GM12878 (cell line): Measurements from ENCODE around the gene FICD. TPM values are rescaled to one million over a fixed set of nuclear protein-coding genes. Genes with fewer than 3 reads are reported as not detected.

Source experiments
- CHD1 ChIP-seq: IDR thresholded peaks from 2 replicates; pipeline ENCODE4 v1.6.1; 2012; ENCODE audit warnings: low read depth, low read length, improper control_type of control experiment
- ELK1 ChIP-seq: IDR thresholded peaks from 2 replicates; pipeline ENCODE4 v1.6.1; 2012; ENCODE audit warnings: low read depth, low read length, improper control_type of control experiment
- LARP7 ChIP-seq: fragments of 450-650 bp; IDR thresholded peaks from 2 replicates; pipeline ENCODE4 v1.6.1; 2017; ENCODE audit warnings: mild to moderate bottlenecking
- PAX8 ChIP-seq: fragments of 450-650 bp; IDR thresholded peaks from 2 replicates; pipeline ENCODE4 v1.6.1; 2017; ENCODE audit warnings: mild to moderate bottlenecking, moderate library complexity
- RB1 ChIP-seq: fragments of 450-650 bp; formaldehyde crosslinking; IDR thresholded peaks from 2 replicates; pipeline ENCODE4 v1.6.1; 2017; ENCODE audit warnings: mild to moderate bottlenecking, borderline replicate concordance
- SUPT20H ChIP-seq: IDR thresholded peaks from 2 replicates; pipeline ENCODE4 v1.6.1; 2011; ENCODE audit warnings: low read depth, mild to moderate bottlenecking, low read length, moderate library complexity, borderline replicate concordance; ENCODE audit not compliant: control insufficient read depth
- TBL1XR1 ChIP-seq: IDR thresholded peaks from 2 replicates; pipeline ENCODE4 v1.6.1; 2012; ENCODE audit warnings: low read depth, low read length, improper control_type of control experiment
- polyA plus RNA-seq, 11 experiments: library from polyadenylated mRNA; depleted of rRNA in 4 of 11; unstranded in 6 of 11; stranded (reverse) in 5 of 11; fragments of >200 nt; fragmentation: Nextera tagmentation in 4 of 11; fragmentation: Illumina TruSeq in 1 of 11; extraction: Ambion mirVana in 4 of 11; extraction: Trizol in 1 of 11; gene quantifications; 1 replicate in 1 of 11; 2 replicates in 10 of 11; pipeline versions ENCODE4 v1.2.1 to v1.2.3, GENCODE V29; 2011 to 2016; ENCODE audit warnings: inconsistent platforms in 2 of 11, missing spikeins in 2 of 11, low read depth in 1 of 11
- total RNA-seq, 4 experiments: library from RNA; depleted of rRNA in 3 of 4; stranded (reverse); fragments of >200 nt in 3 of 4; fragmentation: Illumina TruSeq in 1 of 4; extraction: Trizol in 1 of 4; gene quantifications; 2 replicates each; pipeline versions ENCODE4 v1.2.1 to v1.2.3, GENCODE V29; 2013 to 2021
- TF ChIP-seq, protein P1 (sequence below): IDR thresholded peaks from 2 replicates; pipeline ENCODE4 v1.6.1; 2012; ENCODE audit warnings: mild to moderate bottlenecking, low read depth, low read length
- TF ChIP-seq, protein P2 (sequence below): IDR thresholded peaks from 2 replicates; pipeline ENCODE4 v1.6.1; 2011; ENCODE audit warnings: borderline replicate concordance, low read depth, mild to moderate bottlenecking, moderate library complexity, low read length; ENCODE audit not compliant: insufficient read depth, poor library complexity, severe bottlenecking
- TF ChIP-seq, protein P3 (sequence below): fragments of 450-650 bp; formaldehyde crosslinking; IDR thresholded peaks from 2 replicates; pipeline ENCODE4 v1.5.0; 2022; ENCODE audit warnings: mild to moderate bottlenecking, missing genetic modification characterization
- TF ChIP-seq, protein P4 (sequence below): fragments of 450-650 bp; formaldehyde crosslinking; IDR thresholded peaks from 2 replicates; pipeline ENCODE4 v1.4.0; 2022; ENCODE audit warnings: mild to moderate bottlenecking, moderate library complexity
- TF ChIP-seq, protein P5 (sequence below): fragments of 450-650 bp; IDR thresholded peaks from 2 replicates; pipeline ENCODE4 v1.6.1; 2017; ENCODE audit warnings: low read depth, mild to moderate bottlenecking, moderate library complexity

The FICD gene
- total and polyA plus RNA-seq, 10 of the 15 experiments (the other 5 are each of a cell fraction or from before 2014, with no cell fraction given): 1.1 to 9.4 (median 4.3) TPM

GRCh38 chr12:108560752-108561719, 46.0 kb downstream of the FICD start, which contains the start of gene SART3 (continued):
- TF ChIP-seq, protein P1, sequence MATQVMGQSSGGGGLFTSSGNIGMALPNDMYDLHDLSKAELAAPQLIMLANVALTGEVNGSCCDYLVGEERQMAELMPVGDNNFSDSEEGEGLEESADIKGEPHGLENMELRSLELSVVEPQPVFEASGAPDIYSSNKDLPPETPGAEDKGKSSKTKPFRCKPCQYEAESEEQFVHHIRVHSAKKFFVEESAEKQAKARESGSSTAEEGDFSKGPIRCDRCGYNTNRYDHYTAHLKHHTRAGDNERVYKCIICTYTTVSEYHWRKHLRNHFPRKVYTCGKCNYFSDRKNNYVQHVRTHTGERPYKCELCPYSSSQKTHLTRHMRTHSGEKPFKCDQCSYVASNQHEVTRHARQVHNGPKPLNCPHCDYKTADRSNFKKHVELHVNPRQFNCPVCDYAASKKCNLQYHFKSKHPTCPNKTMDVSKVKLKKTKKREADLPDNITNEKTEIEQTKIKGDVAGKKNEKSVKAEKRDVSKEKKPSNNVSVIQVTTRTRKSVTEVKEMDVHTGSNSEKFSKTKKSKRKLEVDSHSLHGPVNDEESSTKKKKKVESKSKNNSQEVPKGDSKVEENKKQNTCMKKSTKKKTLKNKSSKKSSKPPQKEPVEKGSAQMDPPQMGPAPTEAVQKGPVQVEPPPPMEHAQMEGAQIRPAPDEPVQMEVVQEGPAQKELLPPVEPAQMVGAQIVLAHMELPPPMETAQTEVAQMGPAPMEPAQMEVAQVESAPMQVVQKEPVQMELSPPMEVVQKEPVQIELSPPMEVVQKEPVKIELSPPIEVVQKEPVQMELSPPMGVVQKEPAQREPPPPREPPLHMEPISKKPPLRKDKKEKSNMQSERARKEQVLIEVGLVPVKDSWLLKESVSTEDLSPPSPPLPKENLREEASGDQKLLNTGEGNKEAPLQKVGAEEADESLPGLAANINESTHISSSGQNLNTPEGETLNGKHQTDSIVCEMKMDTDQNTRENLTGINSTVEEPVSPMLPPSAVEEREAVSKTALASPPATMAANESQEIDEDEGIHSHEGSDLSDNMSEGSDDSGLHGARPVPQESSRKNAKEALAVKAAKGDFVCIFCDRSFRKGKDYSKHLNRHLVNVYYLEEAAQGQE: no peak
- TF ChIP-seq SUPT20H (no peak), RB1 (peak; percentile 81), LARP7 (peak; percentile 65; the same call in 1 of the 2 replicates), ELK1 (0 out of 2 replicates have a peak, but pooled peaks have one; percentile 12), CHD1 (no peak), PAX8 (no peak), TBL1XR1 (peak; percentile 24; the same call in 1 of the 2 replicates)
- TF ChIP-seq, protein P2, sequence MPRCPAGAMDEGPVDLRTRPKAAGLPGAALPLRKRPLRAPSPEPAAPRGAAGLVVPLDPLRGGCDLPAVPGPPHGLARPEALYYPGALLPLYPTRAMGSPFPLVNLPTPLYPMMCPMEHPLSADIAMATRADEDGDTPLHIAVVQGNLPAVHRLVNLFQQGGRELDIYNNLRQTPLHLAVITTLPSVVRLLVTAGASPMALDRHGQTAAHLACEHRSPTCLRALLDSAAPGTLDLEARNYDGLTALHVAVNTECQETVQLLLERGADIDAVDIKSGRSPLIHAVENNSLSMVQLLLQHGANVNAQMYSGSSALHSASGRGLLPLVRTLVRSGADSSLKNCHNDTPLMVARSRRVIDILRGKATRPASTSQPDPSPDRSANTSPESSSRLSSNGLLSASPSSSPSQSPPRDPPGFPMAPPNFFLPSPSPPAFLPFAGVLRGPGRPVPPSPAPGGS: no peak
- TF ChIP-seq, protein P3, sequence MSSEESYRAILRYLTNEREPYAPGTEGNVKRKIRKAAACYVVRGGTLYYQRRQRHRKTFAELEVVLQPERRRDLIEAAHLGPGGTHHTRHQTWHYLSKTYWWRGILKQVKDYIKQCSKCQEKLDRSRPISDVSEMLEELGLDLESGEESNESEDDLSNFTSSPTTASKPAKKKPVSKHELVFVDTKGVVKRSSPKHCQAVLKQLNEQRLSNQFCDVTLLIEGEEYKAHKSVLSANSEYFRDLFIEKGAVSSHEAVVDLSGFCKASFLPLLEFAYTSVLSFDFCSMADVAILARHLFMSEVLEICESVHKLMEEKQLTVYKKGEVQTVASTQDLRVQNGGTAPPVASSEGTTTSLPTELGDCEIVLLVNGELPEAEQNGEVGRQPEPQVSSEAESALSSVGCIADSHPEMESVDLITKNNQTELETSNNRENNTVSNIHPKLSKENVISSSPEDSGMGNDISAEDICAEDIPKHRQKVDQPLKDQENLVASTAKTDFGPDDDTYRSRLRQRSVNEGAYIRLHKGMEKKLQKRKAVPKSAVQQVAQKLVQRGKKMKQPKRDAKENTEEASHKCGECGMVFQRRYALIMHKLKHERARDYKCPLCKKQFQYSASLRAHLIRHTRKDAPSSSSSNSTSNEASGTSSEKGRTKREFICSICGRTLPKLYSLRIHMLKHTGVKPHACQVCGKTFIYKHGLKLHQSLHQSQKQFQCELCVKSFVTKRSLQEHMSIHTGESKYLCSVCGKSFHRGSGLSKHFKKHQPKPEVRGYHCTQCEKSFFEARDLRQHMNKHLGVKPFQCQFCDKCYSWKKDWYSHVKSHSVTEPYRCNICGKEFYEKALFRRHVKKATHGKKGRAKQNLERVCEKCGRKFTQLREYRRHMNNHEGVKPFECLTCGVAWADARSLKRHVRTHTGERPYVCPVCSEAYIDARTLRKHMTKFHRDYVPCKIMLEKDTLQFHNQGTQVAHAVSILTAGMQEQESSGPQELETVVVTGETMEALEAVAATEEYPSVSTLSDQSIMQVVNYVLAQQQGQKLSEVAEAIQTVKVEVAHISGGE: no peak
- TF ChIP-seq, protein P4, sequence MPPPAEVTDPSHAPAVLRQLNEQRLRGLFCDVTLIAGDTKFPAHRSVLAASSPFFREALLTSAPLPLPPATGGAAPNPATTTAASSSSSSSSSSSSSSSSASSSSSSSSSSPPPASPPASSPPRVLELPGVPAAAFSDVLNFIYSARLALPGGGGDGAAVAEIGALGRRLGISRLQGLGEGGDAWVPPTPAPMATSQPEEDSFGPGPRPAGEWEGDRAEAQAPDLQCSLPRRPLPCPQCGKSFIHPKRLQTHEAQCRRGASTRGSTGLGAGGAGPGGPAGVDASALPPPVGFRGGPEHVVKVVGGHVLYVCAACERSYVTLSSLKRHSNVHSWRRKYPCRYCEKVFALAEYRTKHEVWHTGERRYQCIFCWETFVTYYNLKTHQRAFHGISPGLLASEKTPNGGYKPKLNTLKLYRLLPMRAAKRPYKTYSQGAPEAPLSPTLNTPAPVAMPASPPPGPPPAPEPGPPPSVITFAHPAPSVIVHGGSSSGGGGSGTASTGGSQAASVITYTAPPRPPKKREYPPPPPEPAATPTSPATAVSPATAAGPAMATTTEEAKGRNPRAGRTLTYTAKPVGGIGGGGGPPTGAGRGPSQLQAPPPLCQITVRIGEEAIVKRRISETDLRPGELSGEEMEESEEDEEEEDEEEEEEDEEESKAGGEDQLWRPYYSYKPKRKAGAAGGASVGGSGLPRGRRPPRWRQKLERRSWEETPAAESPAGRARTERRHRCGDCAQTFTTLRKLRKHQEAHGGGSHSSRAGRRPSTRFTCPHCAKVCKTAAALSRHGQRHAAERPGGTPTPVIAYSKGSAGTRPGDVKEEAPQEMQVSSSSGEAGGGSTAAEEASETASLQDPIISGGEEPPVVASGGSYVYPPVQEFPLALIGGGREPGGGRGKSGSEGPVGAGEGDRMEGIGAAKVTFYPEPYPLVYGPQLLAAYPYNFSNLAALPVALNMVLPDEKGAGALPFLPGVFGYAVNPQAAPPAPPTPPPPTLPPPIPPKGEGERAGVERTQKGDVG (CRISPR knock-in tag): no peak
- TF ChIP-seq, protein P5, sequence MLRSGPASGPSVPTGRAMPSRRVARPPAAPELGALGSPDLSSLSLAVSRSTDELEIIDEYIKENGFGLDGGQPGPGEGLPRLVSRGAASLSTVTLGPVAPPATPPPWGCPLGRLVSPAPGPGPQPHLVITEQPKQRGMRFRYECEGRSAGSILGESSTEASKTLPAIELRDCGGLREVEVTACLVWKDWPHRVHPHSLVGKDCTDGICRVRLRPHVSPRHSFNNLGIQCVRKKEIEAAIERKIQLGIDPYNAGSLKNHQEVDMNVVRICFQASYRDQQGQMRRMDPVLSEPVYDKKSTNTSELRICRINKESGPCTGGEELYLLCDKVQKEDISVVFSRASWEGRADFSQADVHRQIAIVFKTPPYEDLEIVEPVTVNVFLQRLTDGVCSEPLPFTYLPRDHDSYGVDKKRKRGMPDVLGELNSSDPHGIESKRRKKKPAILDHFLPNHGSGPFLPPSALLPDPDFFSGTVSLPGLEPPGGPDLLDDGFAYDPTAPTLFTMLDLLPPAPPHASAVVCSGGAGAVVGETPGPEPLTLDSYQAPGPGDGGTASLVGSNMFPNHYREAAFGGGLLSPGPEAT: peak; percentile 93
